ENCODE data around the gene TTYH3.
"Not testable (repeated sequence)": the region's sequence is repeated elsewhere in the genome, so short reads cannot be mapped to it uniquely, and the experiment has no call there.

Gene TTYH3

GRCh38 chr7:2603044-2603965 lies 28.5 kb upstream of the TTYH3 start:
- no peak for DNase-seq

- no peak for DNase-seq
Observed at GRCh38 chr7:2604608-2605174, 27.1 kb upstream of the TTYH3 start.

- DNase-seq = no peak
Observed at GRCh38 chr7:2605608-2606538, 25.9 kb upstream of the TTYH3 start.

- DNase-seq = no peak
Observed at GRCh38 chr7:2606539-2606936, 25.2 kb upstream of the TTYH3 start.

GRCh38 chr7:2607122-2607922 lies 24.5 kb upstream of the TTYH3 start:
- DNase-seq = no peak

GRCh38 chr7:2607923-2608904 lies 23.6 kb upstream of the TTYH3 start:
- DNase-seq = no peak

GRCh38 chr7:2608921-2609411 lies 22.8 kb upstream of the TTYH3 start:
- no peak for DNase-seq

GRCh38 chr7:2609646-2610045 lies 22.1 kb upstream of the TTYH3 start:
- not testable (repeated sequence) for DNase-seq

- no peak for DNase-seq
Observed at GRCh38 chr7:2610466-2610865, 21.3 kb upstream of the TTYH3 start.

- no peak for DNase-seq
Observed at GRCh38 chr7:2610898-2611297, 20.9 kb upstream of the TTYH3 start.

GRCh38 chr7:2611401-2611800 lies 20.4 kb upstream of the TTYH3 start:
- DNase-seq = no peak

GRCh38 chr7:2611922-2612321 lies 19.9 kb upstream of the TTYH3 start:
- DNase-seq = no peak

GRCh38 chr7:2612445-2613097 lies 19.2 kb upstream of the TTYH3 start:
- no peak for DNase-seq

- DNase-seq = no peak
Observed at GRCh38 chr7:2613098-2613930, 18.5 kb upstream of the TTYH3 start.

- no peak for DNase-seq
Observed at GRCh38 chr7:2613931-2614600, 17.7 kb upstream of the TTYH3 start.

GRCh38 chr7:2614631-2615330 lies 17.0 kb upstream of the TTYH3 start:
- no peak for DNase-seq

- no peak for DNase-seq
Observed at GRCh38 chr7:2616387-2617324, 15.1 kb upstream of the TTYH3 start.

Measured in NCI-H2227 treated with DMSO at 0.1 percent for 48 hours (cell line).